Measurements from ENCODE around the gene MLLT6. TPM values are rescaled to one million over a fixed set of nuclear protein-coding genes. Genes with fewer than 3 reads are reported as not detected.

MLLT6 gene
- total RNA-seq, 1 donor from 2014 or later: 47.7 TPM

GRCh38 chr17:38674749-38675615, 30.1 kb upstream of the MLLT6 start, which contains the start of gene EPOP:
Gene EPOP, minus strand, starts transcription at chr17:38674957. Its CDS starts 462 bp downstream, at chr17:38674495.
- DNase-seq (ENCODE audit: low read depth): peak; percentile 45

GRCh38 chr17:38676706-38677504, 28.2 kb upstream of the MLLT6 start:
- DNase-seq (ENCODE audit: low read depth): peak; percentile 70

GRCh38 chr17:38677819-38678218, 27.3 kb upstream of the MLLT6 start:
- no peak for DNase-seq (ENCODE audit: low read depth)

GRCh38 chr17:38681096-38681495, 24.0 kb upstream of the MLLT6 start:
- DNase-seq (ENCODE audit: low read depth): no peak

GRCh38 chr17:38685491-38685890, 19.6 kb upstream of the MLLT6 start:
- no peak for DNase-seq (ENCODE audit: low read depth)

- DNase-seq (ENCODE audit: low read depth): no peak
These were observed 17.8 kb upstream of the MLLT6 start for GRCh38 chr17:38687286-38687685.

- DNase-seq (ENCODE audit: low read depth): no peak
These were observed 14.7 kb upstream of the MLLT6 start for GRCh38 chr17:38690386-38690785.

GRCh38 chr17:38691154-38691553, 13.9 kb upstream of the MLLT6 start:
- no peak for DNase-seq (ENCODE audit: low read depth)

GRCh38 chr17:38693700-38694329, 11.3 kb upstream of the MLLT6 start:
- DNase-seq (ENCODE audit: low read depth): no peak

- DNase-seq (ENCODE audit: low read depth): no peak
These were observed 7.8 kb upstream of the MLLT6 start for GRCh38 chr17:38697061-38697820.

GRCh38 chr17:38698760-38699159, 6.3 kb upstream of the MLLT6 start:
- DNase-seq (ENCODE audit: low read depth): no peak

GRCh38 chr17:38701504-38702165, 3.4 kb upstream of the MLLT6 start:
- peak; percentile 65 for DNase-seq (ENCODE audit: low read depth)

- peak; percentile 48 for DNase-seq (ENCODE audit: low read depth)
These were observed 2.7 kb upstream of the MLLT6 start for GRCh38 chr17:38702166-38702915.

GRCh38 chr17:38702916-38703741, 1.9 kb upstream of the MLLT6 start:
- no peak for DNase-seq (ENCODE audit: low read depth)

- DNase-seq (ENCODE audit: low read depth): peak; percentile 71
These were observed 1.1 kb upstream of the MLLT6 start for GRCh38 chr17:38703742-38704605.

GRCh38 chr17:38705523-38705802, 390 bp downstream of the MLLT6 start:
- DNase-seq (ENCODE audit: low read depth): no peak

GRCh38 chr17:38705803-38706504, 881 bp downstream of the MLLT6 start:
- no peak for DNase-seq (ENCODE audit: low read depth)

All from renal cortical epithelial cell (primary cell).